ENCODE results near the gene CPSF7.

Gene CPSF7

GRCh38 chr11:61364012-61364675, 65.6 kb downstream of the CPSF7 start:
- CTCF ChIA-PET: interaction anchor here (0.8 to 27.1 kb wide), 7 partner anchors 9 to 71 kb away, joined by 3 to 374 read pairs (median 7); partner anchors contain the start of genes DDB1 and TKFC
- TF ChIP-seq CTCF (IDR thresholded peaks at IDR 0.05; ENCODE audit: control extremely low read depth, extremely low read depth, low read depth, missing control alignments): no peak
- POLR2A ChIA-PET: no interaction called here
- DNase-seq (ENCODE audit: extremely low spot score): no peak

GRCh38 chr11:61362542-61362875, 67.3 kb downstream of the CPSF7 start:
- POLR2A ChIA-PET: interaction anchor here (1.2 to 3.9 kb wide), 10 partner anchors 8 to 67 kb away, joined by 3 to 38 read pairs (median 7); partner anchors contain the start of genes CPSF7, SDHAF2 and TMEM216
- no peak for TF ChIP-seq CTCF (IDR thresholded peaks at IDR 0.05; ENCODE audit: control extremely low read depth, extremely low read depth, low read depth, missing control alignments)
- no peak for DNase-seq (ENCODE audit: extremely low spot score)
- CTCF ChIA-PET: interaction anchor here (0.8 to 27.1 kb wide), 9 partner anchors 6 to 73 kb away, joined by 3 to 374 read pairs (median 5); partner anchors contain the start of genes DDB1 and TKFC

GRCh38 chr11:61361741-61362541, 67.8 kb downstream of the CPSF7 start, which contains the start of the genes CYB561A3 and TMEM138:
Gene CYB561A3 (minus strand): TSS chr11:61361882. CDS start chr11:61356713, 5,169 bp downstream.
Gene TMEM138 (plus strand): TSS chr11:61362374. CDS start chr11:61364391, 2,017 bp downstream.
- TF ChIP-seq CTCF (IDR thresholded peaks at IDR 0.05; ENCODE audit: control extremely low read depth, extremely low read depth, low read depth, missing control alignments): no peak
- POLR2A ChIA-PET: interaction anchor here (0.6 to 3.9 kb wide), 17 partner anchors 8 to 1086 kb away, joined by 3 to 38 read pairs (median 5); partner anchors contain the start of genes CPSF7, SDHAF2 and TMEM216
- CTCF ChIA-PET: interaction anchor here (1.0 to 27.1 kb wide), 9 partner anchors 7 to 73 kb away, joined by 4 to 374 read pairs (median 10); partner anchors contain the start of genes DDB1 and TKFC
- DNase-seq (ENCODE audit: extremely low spot score): peak; percentile 92

GRCh38 chr11:61361237-61361740, 68.5 kb downstream of the CPSF7 start:
- no peak for TF ChIP-seq CTCF (IDR thresholded peaks at IDR 0.05; ENCODE audit: control extremely low read depth, extremely low read depth, low read depth, missing control alignments)
- CTCF ChIA-PET: interaction anchor here (1.2 to 27.1 kb wide), 7 partner anchors 8 to 74 kb away, joined by 4 to 374 read pairs (median 18); partner anchors contain the start of genes DDB1 and TKFC
- DNase-seq (ENCODE audit: extremely low spot score): no peak
- POLR2A ChIA-PET: interaction anchor here (0.6 to 3.9 kb wide), 15 partner anchors 9 to 436 kb away, joined by 3 to 38 read pairs (median 6); partner anchors contain the start of genes CPSF7, SDHAF2 and TMEM216

- POLR2A ChIA-PET: interaction anchor here (0.6 to 3.9 kb wide), 9 partner anchors 10 to 1214 kb away, joined by 3 to 38 read pairs (median 3); partner anchors contain the start of gene EEF1G
- no peak for TF ChIP-seq CTCF (IDR thresholded peaks at IDR 0.05; ENCODE audit: control extremely low read depth, extremely low read depth, low read depth, missing control alignments)
- CTCF ChIA-PET: interaction anchor here (2.7 to 27.1 kb wide), 5 partner anchors 9 to 76 kb away, joined by 10 to 374 read pairs (median 68); partner anchors contain the start of genes DDB1 and TKFC
- DNase-seq (ENCODE audit: extremely low spot score): no peak
Measured at GRCh38 chr11:61359516-61359915, 70.3 kb downstream of the CPSF7 start.

Measured in GM10248 (cell line).